Measurements from ENCODE around the gene NRARP. TPM values are rescaled to one million over a fixed set of nuclear protein-coding genes. Genes with fewer than 3 reads are reported as not detected.

The NRARP gene
- total and polyA plus RNA-seq, 2 of the 13 experiments (the other 11 are each of a cell fraction or from before 2014, with no cell fraction given) = 0.22 to 0.46 TPM

GRCh38 chr9:137294681-137295237 is 7.3 kb downstream of the NRARP start (continued):
- TF ChIP-seq PAX8 (CRISPR knock-in tag; IDR thresholded peaks at IDR 0.05; ENCODE audit: borderline replicate concordance) (0 out of 2 replicates have a peak, but pooled peaks have one; percentile 15), ZMAT3 (CRISPR knock-in tag; conservative IDR thresholded peaks at IDR 0.05) (no peak), ZNF629 (CRISPR knock-in tag; conservative IDR thresholded peaks at IDR 0.05) (no peak), TOE1 (CRISPR knock-in tag; IDR thresholded peaks at IDR 0.05) (no peak)

GRCh38 chr9:137294091-137294680 is 7.9 kb downstream of the NRARP start:
- WGBS (ENCODE audit: low lambda C conversion rate) = 3% methylated on average over 11 of the region's 11 CpGs
- Histone ChIP-seq H3K27ac (ENCODE audit: extremely low read length, insufficient read depth, low read length) (no peak overlapping the region), H3K9me3 (ENCODE audit: low read length) (no peaks in the 10 kb centered on the region), H3K4me1 (ENCODE audit: insufficient read depth, low read length) (peaks cover 62% of the 10 kb centered on the region), H3K79me2 (ENCODE audit: insufficient read depth, low read length) (no peaks in the 10 kb centered on the region), H2AFZ (ENCODE audit: low read length) (peak overlapping the region; percentile 33), H3K9ac (ENCODE audit: insufficient read depth, low read depth, low read length) (peak overlapping the region; percentile 44), H3K4me2 (ENCODE audit: low read depth, low read length) (peak overlapping the region; percentile 80), H3K27me3 (ENCODE audit: control insufficient read depth in 1 of 2, insufficient read depth in 2 of 2, low read length in 2 of 2) (peaks cover 4 to 27% of the 10 kb centered on the region in 2 experiments; a peak in 4 of 5 replicates), H3K4me3 (replicated peaks in 1 of 3; ENCODE audit: insufficient read depth in 1 of 3, low read depth in 2 of 3, low read length in 3 of 3) (peak overlapping the region; percentile 47 to 67 (median 55)), H4K20me1 (ENCODE audit: insufficient read depth, low read length) (no peaks in the 10 kb centered on the region), H3K36me3 (replicated peaks in 1 of 2; ENCODE audit: control insufficient read depth in 1 of 2, insufficient read depth in 2 of 2, low read length in 2 of 2) (no peaks in the 10 kb centered on the region)
- in situ Hi-C loops (cut with HindIII; ENCODE audit: extremely low pct_ligation_motif_present, low pct_unique_long_range_greater_than_20kb) = loop anchor here (5.0 kb wide), 1 partner anchor 113 kb away; no protein-coding TSS in a partner anchor
- BruUV-seq (replicated peaks) = no TSS peak
- intact Hi-C loops (cut with micrococcal nuclease; ENCODE audit: unreplicated experiment) = no loop called here
- ATAC-seq = peak; percentile 70
- CTCF ChIA-PET (ENCODE audit: low intra/inter-chr PET ratio, low total read pairs) = no interaction called here
- DNase-seq (ENCODE audit: low spot score) = peak; percentile 80
- peak; percentile 76 for FAIRE-seq
- POLR2A ChIA-PET = interaction anchor here (1.0 to 1.5 kb wide), 4 partner anchors 8 to 54 kb away, joined by 3 to 11 read pairs (median 5); partner anchors contain the start of genes NRARP, TOR4A and TUBB4B
- peak; percentile 22; the same call in 1 of the 2 replicates for TF ChIP-seq ZSCAN9 (CRISPR knock-in tag; IDR thresholded peaks at IDR 0.05; ENCODE audit: borderline replicate concordance)
- peak; percentile 74; the same call in 1 of the 2 replicates for TF ChIP-seq KDM1A (CRISPR knock-in tag; IDR thresholded peaks at IDR 0.05)
- no peak for TF ChIP-seq STAT6 (CRISPR knock-in tag; IDR thresholded peaks at IDR 0.05; ENCODE audit: borderline replicate concordance)
- TF ChIP-seq ZNF709 (CRISPR knock-in tag; IDR thresholded peaks at IDR 0.05) = no peak
- no peak for TF ChIP-seq ZNF264 (CRISPR knock-in tag; IDR thresholded peaks at IDR 0.05)
- TF ChIP-seq HBP1 (CRISPR knock-in tag; IDR thresholded peaks at IDR 0.05; ENCODE audit: low read depth) = no peak
- peak; percentile 29; the same call in 1 of the 2 replicates for TF ChIP-seq AKAP8 (CRISPR knock-in tag; IDR thresholded peaks at IDR 0.05)
- TF ChIP-seq DBP (CRISPR knock-in tag; IDR thresholded peaks at IDR 0.05; ENCODE audit: not compliant biosample characterization) = no peak
- no peak for TF ChIP-seq BCLAF1 (IDR thresholded peaks at IDR 0.05)
- TF ChIP-seq NR3C1 (CRISPR knock-in tag; IDR thresholded peaks at IDR 0.05) = no peak
